Fibroblast of skin of back (primary cell): ENCODE results near the gene IQCF6. TPM values are rescaled to one million over a fixed set of nuclear protein-coding genes. Genes with fewer than 3 reads are reported as not detected.
"Not testable (repeated sequence)": the region's sequence is repeated elsewhere in the genome, so short reads cannot be mapped to it uniquely, and the experiment has no call there.

Source experiments
- DNase-seq: peaks from one replicate; pipeline ENCODE4 v3.0.0-alpha.2; 2013
- polyA plus RNA-seq, 2 experiments: library from polyadenylated mRNA; unstranded; fragments of 120-200 nt; gene quantifications; one replicate each; pipeline ENCODE4 v1.2.1, GENCODE V29; 2013; ENCODE audit not compliant: insufficient read length in 2 of 2

Gene IQCF6
- polyA plus RNA-seq (2013, experiment 1 of 2; ENCODE audit: insufficient read length) = not detected
- not detected for polyA plus RNA-seq (2013, experiment 2 of 2; ENCODE audit: insufficient read length)

- no peak for DNase-seq
These were observed at the start of gene IQCF6 for GRCh38 chr3:51779137-51779536. TSS of gene IQCF6 (minus strand) at chr3:51779237. CDS start at chr3:51779224, 13 bp downstream.

- DNase-seq = no peak
These were observed 49.3 kb upstream of the IQCF6 start for GRCh38 chr3:51828297-51828696.

- no peak for DNase-seq
These were observed 40.8 kb upstream of the IQCF6 start for GRCh38 chr3:51819709-51820406.

DNA sequence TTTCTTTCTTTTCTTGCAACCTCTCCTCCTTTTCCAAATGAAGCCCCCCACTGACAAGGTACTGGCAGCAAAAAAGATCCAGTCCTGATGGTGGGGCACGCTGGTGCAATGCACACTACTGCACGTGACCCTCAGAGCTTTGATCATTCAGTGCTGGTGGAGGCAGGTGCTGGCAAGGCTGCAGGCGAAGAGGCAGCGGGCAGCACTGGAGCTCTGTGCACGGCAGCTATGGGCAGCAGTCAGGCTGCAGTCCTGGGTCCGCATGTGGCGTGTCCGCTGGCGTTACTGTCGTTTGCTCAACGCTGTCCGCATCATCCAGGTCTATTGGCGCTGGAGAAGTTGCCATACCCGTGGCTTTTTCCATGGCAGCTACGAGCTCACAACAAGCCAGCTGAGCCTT is 40.1 kb upstream of the IQCF6 start:
- DNase-seq = no peak

DNA sequence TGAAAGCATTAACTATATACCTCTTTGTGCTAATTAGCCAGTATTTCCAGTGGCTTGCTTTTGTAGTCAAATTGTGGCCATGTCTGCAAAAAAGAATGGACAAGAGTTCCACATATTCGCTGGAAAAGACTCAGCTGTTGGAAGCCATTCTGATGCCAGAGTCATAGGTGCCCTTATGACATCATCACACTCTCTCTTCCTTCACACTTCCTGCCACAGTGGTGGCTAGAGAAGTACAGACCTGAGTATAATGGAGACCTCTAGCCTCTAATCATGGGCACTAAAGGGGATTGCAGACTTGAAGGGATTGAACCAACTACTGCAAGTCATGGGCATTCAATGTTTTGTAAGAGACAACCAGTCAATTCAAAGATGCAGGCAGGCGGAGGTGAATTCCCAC is 38.3 kb upstream of the IQCF6 start:
- no peak for DNase-seq

GRCh38 chr3:51816723-51817122 is 37.7 kb upstream of the IQCF6 start:
- no peak for DNase-seq

DNA sequence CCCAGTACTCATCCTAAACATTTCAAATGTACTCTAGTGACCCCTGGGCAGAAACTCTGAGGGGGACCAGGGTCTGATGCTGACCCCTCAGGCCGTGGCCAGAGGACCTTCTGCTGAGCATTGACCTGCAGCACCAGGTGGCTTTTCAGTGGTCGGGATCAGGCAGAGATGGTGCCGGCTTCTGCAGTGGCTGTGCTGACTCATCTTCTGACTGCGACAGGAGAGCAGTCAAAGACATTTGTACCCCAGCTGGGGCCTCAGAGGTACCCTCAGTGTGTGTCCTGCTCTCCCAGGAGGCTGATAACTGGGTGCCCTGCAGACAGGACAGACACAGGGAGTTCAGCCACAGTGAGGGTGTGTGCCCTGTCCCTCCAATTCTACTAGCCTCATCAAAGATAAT is 36.6 kb upstream of the IQCF6 start:
- DNase-seq = no peak

DNA sequence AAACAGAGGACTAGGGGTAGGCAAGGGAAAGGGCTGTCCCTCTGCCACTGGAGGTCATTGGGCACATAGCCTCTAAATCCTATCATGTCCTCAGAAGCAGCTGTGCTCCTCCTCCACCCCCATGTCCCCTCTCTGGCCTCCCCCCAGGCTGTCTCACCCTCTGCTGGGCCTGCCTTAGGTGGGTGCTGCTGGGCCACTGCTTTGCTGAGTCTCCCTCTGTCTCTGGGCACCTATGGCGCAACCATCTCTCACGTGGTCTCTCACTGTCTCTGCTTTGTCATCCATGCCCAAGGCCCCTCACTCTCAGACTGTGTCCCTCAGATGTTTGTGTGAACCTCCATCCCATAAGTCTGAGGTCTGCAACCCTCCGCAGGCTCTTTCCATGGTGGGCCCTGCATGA is 35.0 kb upstream of the IQCF6 start:
- no peak for DNase-seq

GRCh38 chr3:51813539-51813938 is 34.5 kb upstream of the IQCF6 start:
- DNase-seq = no peak

- no peak for DNase-seq
These were observed 29.9 kb upstream of the IQCF6 start for GRCh38 chr3:51808934-51809333.

- no peak for DNase-seq
These were observed 23.2 kb upstream of the IQCF6 start for GRCh38 chr3:51802106-51802703.

GRCh38 chr3:51800750-51801125 is 21.7 kb upstream of the IQCF6 start:
- DNase-seq = no peak

DNA sequence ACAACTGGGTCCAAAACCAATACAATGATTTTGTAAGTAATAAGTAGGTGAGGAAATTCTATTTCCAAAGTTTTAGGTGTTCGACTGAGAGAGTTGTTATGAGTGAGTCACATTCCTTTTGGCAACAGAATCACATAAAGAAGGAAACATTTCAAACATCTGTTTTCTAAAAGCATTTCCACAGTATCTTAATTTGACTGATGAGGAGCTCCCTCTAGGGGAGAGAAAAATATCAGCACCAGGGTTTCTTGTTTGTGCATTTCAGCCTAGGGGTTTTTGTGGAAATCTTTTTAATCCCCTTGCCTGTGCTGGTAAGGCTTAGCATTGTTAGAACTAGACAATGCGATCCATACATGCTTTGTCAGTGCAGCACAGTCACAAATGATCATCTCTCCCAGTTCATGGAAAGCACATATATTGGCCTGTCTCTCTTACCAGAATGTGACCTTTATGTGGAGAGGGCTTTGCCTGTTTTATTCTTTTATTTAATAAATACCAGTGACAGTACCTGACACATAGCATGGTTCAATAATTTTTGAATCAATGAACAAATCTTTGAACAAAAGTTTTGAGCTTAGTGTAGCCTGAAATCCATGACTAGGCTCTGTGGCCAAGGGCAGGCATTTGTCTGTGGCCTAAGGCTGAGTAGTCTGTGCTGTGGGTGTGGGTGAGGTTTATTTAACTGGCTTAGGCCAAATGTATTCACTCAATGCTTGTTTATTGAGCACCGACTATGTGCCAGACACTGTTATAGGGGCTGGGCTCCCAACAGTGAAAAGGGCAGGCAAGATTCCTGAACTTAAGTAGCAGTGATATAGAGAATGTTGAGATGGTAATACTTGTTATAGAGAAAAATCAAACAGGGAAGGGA is 21.1 kb upstream of the IQCF6 start:
- peak; percentile 58 for DNase-seq

GRCh38 chr3:51798411-51798963 is 19.4 kb upstream of the IQCF6 start:
- no peak for DNase-seq

DNA sequence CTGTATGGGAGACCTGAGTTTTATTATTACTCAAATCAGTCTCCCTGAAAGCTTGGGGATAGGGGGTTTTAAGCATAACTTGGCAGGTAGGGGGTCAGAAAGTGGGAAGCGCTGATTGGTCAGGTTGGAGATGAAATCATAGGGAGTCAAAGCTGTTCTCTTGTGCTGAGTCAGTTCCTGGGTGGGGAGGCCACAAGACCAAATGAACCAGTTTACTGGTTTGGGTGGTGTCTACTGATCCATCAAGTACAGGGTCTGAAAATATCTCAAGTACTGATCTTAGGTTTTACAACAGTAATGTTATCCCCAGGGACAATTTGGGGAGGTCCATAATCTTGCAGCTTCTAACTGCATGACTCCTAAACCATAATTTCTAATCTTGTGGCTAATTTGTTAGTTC is 17.8 kb upstream of the IQCF6 start:
- no peak for DNase-seq

GRCh38 chr3:51794206-51794605 is 15.2 kb upstream of the IQCF6 start:
- DNase-seq = no peak

- DNase-seq = no peak
These were observed 13.2 kb upstream of the IQCF6 start for GRCh38 chr3:51792206-51792605.

DNA sequence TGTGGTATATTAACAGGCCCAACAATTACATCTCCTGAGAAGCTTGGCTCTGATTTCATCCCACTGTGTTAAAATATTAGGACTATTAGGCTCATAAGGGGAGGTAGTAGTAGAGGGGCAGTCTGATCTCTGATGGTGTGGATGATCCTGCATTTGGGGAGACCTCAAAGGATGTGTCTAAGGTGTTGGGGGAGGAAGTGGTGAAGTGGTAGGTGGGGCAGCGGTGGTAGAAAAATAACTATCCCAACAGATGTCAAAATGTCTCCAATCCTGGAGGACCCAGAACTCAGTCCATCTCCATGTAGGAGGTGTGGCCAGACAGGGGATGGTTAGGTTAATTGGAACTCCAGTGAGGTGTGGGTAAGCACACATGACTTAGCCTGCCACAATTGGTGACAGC is 10.4 kb upstream of the IQCF6 start:
- DNase-seq = no peak

DNA sequence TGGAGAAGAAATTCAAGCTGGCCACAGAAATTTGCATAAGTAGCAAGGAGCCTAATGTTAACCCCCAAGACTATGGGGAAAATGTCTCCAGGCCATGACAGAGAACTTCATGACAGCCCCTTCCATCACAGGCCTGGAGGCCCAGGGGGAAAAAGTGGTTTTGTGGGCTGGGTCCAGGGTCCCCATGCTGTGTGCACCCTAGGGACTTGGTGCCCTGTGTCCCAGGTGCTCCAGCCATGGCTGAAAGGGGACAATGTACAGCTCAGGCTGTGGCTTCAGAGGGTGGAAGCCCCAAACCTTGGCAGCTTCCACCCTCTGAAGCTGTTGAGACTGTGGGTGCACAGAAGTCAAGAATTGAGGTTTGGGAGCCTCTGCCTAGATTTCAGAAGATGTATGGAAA is 8.5 kb upstream of the IQCF6 start:
- DNase-seq = not testable (repeated sequence)

DNA sequence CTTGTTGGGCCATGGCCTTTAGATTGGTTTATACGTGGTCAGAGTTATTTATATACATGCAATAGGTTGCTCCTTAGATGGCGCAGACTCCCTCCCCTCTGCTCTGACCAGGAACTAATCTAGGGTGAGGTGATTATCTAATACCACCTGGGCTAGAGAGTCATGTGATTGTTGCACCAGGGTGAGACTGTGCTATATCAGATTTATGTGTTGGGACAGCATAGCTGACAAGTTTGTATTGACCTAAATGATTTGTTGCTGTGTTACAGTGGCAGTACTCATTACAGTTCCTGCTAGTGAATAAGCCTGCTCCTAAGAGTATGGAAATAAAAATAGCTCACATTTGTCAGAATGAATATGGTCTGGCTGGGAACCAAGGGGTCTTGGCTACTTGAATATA is 7.2 kb upstream of the IQCF6 start:
- DNase-seq = no peak

GRCh38 chr3:51778554-51778953 is 483 bp downstream of the IQCF6 start:
- DNase-seq = no peak

DNA sequence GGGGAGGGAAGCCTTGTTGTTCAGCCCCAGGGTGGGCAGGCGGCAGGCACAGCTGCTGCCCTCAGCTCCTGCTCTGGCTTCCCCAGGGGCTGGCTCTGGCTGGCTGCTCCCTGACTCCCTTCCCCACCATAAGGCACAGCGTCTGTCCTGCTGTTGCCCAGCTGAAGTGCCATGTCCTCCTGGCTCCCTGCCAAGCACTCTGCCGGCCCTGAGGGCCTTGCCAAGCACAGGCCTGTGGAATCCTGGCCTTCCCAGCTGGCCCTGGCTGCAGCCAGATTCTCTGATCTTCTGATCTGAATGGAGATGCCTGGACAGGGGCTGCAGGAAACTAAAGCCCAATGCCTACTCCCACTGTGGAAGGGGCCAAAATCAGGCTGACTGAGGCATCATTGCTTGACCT is 1.1 kb downstream of the IQCF6 start:
- no peak for DNase-seq

DNA sequence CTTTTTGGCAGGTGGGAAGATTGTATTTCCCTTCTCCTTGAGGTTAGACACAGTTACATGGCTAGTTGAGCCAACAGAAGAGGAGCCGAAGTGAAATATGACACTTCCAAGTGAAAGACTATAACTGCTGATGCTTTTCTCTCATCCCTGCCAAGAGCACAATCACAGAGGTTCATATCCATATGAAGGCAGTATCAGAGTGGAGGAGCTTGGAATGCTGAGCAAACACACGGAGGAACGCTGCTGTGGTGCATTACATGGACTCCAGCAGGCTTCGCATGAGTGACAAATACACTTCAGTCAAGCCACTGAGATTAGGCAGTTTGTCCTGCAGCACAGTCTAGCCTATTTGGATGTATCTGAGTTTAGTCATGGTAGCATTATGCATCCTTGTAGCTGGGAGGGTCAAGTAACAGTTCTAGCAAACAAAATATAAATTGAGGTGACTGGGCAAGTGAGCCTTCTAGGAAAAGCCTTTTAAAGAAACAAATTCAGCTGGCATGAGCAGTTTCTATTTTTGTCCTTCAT is 5.4 kb downstream of the IQCF6 start:
- DNase-seq = no peak
